Measurements from ENCODE around the gene ZDHHC4.
"Not testable (repeated sequence)": the region's sequence is repeated elsewhere in the genome, so short reads cannot be mapped to it uniquely, and the experiment has no call there.

Gene ZDHHC4

GRCh38 chr7:6562106-6562505, 15.1 kb upstream of the ZDHHC4 start:
- no peak for DNase-seq (ENCODE audit: low spot score)

DNA sequence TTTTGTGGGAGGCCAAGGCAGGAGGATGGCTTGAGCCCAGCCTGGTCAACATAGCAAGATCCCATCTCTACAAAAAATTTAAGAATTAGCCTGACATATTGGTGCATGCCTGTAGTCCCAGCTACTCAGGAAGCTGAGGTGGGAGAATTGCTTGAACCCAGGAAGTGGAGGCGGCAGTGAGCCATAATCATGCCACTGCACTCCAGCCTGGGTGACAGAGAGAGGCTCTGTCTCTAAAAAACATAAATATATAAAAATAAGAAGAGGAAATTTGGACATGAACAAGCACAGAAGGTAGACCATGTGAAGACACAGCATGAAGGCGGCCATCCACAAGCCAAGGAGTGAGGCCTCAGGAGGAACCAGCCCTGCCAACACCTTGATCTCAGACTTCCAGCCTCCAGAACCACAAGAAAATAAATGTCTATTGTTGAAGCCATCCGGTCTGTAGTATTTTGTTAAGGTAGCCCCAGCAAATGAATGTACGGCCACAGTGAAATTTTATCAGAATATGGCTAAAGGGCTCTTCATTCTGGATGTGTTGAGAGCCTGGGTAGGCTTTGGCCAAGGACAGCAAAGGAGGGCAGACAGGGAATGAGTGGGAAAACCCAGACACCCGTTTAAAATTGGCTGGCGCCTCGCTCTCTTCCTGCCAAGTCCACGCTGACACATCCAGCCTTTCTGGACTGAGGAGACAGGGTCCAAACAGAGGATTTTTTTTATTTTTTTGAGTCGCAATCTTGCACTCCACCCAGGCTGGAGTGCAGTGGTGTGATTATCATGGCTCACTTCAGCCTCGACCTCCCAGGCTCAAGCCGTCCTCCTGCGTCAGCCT, 13.1 kb upstream of the ZDHHC4 start:
- DNase-seq (ENCODE audit: low spot score), result no peak

DNA sequence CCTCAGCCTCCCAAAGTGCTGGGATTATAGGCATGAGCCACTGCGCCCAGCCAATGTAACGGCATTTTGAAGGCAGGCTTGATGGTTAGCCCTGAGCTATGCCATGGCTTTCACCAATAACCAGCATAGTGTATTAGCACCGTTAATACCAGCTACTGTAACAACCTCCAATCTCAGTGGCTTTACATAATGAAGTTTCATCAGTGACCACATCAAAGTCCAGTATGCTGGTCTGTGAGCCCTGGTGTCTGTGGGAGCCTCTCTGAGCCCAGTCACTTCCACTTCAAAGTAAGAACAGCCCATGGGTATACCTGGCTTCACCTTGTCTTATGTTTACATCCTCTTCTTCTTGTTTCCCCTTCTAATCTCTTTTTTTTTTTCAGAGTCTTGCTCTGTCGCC, 11.6 kb upstream of the ZDHHC4 start:
- no peak for DNase-seq (ENCODE audit: low spot score)

- DNase-seq (ENCODE audit: low spot score), result no peak
These were observed 9.4 kb upstream of the ZDHHC4 start for GRCh38 chr7:6567886-6568285.

- no peak for DNase-seq (ENCODE audit: low spot score)
These were observed 6.0 kb upstream of the ZDHHC4 start for GRCh38 chr7:6571160-6571779.

DNA sequence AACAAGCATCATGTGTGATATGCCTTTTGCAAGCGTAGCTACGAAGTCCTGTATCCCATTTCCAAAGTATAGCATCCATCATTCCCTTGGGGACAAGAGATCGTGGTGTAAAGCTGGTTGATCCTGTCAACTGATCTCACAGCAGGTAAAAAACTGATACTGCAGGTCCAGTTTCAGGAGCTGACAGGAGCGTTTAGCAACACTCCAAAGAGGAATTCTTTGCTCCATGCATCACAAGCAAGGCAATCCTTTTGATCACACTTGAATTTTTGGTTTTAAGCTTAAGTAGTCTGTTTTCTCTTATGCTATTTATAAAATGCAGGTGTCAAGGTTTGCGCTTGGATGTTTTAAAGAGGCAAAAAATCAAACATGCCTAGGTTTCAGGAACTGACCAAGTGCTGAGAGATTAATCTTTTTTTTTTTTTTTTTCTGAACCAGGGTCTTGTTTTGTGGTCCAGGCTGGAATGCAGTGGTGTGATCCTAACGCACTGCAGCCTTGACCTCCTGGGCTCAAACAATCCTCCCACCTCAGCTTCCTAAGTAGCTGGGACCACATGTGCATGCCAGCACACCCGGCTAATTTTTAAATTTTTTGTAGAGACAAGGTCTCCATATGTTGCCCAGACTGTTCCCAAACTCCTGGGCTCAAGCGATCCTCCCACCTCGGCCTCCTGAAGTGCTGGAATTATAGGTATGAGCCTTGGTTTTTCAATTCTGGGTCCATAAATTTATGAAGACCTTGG, 1.8 kb upstream of the ZDHHC4 start:
- DNase-seq (ENCODE audit: low spot score), result no peak

GRCh38 chr7:6576024-6576866, 1.0 kb upstream of the ZDHHC4 start:
- DNase-seq (ENCODE audit: low spot score), result no peak

DNA sequence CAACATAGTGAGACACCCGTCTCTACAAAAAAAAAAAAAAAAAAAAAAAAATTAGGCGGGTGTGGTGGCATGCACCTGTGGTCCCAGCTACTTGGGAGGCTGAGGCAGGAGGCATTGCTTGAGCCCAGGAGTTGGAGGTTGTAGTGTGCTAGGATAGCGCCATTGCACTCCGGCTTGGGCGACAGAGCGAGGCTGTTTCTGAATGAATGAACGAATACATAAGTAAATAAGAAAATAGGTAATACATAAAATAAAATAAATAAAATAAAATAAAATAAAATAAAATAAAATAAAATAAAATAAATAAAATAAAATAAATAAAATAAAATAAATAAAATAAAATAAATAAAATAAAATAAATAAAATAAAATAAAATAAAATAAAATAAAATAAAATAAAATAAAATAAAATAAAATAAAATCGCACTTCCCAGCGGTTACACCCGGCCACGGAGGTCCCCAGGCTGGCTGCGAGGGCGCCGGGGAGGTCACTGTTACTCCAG, 336 bp upstream of the ZDHHC4 start:
- not testable (repeated sequence) for DNase-seq (ENCODE audit: low spot score)

- DNase-seq (ENCODE audit: low spot score), result no peak
These were observed 1.1 kb downstream of the ZDHHC4 start for GRCh38 chr7:6578114-6579084.

GRCh38 chr7:6579446-6579845, 2.2 kb downstream of the ZDHHC4 start:
- DNase-seq (ENCODE audit: low spot score), result peak; percentile 34

GRCh38 chr7:6585746-6586432, 8.6 kb downstream of the ZDHHC4 start:
- DNase-seq (ENCODE audit: low spot score), result not testable (repeated sequence)

DNA sequence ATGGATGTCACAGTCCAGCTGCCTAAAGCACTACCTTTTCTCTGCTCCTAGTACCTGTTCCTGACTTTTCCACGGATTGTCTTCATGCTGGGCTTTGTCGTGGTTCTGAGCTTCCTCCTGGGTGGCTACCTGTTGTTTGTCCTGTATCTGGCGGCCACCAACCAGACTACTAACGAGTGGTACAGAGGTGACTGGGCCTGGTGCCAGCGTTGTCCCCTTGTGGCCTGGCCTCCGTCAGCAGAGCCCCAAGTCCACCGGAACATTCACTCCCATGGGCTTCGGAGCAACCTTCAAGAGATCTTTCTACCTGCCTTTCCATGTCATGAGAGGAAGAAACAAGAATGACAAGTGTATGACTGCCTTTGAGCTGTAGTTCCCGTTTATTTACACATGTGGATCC, 11.3 kb downstream of the ZDHHC4 start:
- no peak for DNase-seq (ENCODE audit: low spot score)

DNA sequence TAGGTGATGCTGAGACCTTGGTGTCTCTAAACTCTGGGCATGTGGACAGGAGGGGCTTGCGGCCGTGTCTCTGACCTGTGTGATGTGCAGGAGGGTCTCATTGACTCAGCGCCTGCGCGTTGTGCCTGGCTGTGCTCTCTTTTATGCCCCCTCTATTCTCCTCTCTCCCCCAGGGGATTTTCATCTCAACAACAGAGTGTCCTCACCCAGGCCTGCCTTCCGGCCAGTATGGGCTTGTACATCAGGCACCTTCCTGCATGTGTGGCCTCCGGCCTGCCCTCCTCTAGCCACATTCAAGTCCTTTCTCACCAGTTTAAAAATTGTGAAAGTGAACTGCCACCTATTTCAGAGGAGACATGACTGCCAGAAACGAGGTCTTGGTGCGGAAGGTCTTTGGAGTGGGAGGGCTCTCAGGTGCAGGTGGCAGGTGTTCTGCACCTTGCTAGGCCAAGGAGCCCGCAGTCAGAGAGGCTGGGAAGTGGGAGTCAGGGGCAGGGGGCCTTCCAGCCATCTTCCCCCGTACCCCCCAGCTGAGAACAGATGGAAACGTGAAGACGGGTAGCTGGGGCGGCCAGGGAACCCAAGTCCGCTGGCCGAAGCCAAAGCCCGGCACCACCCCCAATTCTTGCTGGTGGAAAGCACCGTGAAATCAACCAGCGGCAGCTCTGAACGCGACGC, 12.0 kb downstream of the ZDHHC4 start:
- DNase-seq (ENCODE audit: low spot score), result no peak

GRCh38 chr7:6589829-6590644, 12.8 kb downstream of the ZDHHC4 start, which contains the start of gene INTS15:
Gene INTS15 (plus strand): TSS chr7:6590021. CDS start chr7:6590284, 263 bp downstream.
- peak; percentile 96 for DNase-seq (ENCODE audit: low spot score)

DNA sequence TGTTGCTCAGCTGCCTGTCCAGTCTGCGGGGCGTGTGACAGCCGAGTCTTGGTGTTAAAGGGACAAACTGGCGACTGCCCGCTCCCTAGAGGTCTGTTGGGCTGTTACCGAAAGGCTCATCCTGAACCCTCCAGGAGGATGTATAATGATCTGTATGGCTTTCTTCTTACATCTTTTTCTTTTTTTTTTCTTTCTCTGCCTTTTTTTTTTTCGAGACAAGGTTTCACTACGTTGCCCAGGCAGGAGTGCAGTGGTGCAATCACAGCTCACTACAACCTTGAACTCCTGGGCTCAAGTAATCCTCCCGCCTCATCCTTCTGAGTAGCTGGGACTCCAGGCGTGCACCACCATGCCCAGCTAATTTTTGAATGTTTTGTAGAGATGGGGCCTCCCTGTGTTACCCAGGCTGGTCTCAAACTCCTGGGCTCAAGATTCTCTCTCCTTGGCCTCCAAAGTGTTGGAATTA, 13.4 kb downstream of the ZDHHC4 start:
- no peak for DNase-seq (ENCODE audit: low spot score)

- DNase-seq (ENCODE audit: low spot score), result no peak
These were observed 22.8 kb downstream of the ZDHHC4 start for GRCh38 chr7:6600093-6600492.

- DNase-seq (ENCODE audit: low spot score), result no peak
These were observed 27.2 kb downstream of the ZDHHC4 start for GRCh38 chr7:6604458-6604857.

DNA sequence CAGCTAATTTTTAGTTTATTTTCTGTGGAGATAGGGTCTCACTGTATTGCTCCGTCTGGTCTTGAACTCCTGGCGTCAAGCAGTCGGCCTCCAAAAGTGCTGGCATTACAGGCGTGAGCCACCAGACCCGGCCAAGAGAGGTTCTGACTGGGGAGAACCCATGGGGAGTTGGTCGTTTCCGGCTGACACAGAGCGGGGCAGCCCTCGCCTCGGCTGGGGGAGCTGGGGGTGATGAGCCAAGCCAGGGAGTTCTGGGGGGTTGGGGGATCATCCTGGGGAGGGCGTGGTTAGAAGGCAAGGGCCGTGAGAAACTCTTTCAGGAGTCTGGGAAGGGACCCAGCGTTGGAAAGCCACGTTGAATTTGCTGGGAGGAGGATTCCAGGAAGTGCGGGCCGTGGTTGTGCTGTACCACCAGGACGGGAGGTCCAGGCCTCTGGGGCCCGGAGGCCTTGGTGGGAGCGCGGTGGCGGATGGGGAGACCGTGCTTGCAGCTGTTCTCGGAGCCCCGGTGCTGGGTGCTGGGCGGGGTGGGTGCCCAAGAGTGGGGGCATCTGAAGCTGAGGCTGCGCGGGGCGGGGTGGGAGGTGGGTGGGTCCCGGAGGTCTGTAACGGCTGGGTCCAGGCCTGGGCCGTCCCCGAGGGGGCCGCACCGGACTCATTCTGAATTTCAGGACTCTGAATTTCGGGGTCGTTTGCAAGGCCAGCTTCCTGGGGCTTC, 29.8 kb downstream of the ZDHHC4 start:
- peak; percentile 4 for DNase-seq (ENCODE audit: low spot score)

Data from AG08396 (cell line).